ENCODE measurements around the gene EIF5. TPM values are rescaled to one million over a fixed set of nuclear protein-coding genes. Genes with fewer than 3 reads are reported as not detected.

EIF5 gene
- total and polyA plus RNA-seq, 5 donors: 77.4 to 275 (median 247) TPM

DNA sequence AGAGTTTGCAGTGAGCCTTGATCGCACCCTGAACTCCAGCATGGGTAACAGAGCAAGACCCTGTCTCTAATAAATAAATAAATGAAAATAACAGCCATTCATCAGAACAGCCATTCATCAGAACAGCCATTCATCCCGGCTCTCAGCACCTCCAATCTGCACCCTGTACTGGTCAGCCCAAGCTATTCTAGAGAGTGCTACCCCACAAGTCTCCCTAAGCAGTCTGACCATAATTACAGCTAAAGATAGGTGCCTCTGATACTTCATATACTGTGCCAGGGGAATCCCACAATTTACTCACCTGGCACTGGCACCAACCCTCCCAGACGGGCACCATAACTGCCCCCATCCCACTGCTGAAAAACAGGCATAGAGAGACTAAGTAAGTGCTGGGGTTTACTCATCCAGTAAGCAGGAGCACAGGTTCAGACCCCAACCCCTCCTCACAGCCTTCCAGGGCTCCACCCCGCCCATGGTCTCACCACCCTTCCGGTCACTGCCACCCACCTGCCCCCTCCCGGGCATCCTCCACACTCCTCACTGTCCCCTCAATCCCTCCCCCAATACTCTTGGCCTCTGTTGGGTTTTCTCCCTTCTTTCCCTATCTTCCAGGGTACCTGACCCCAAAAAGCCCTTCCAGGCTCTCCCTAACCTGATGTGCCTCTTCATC is 15.2 kb upstream of the EIF5 start:
- no peak overlapping the region for H3K4me3 ChIP-seq (ENCODE audit: low read length)
- ATAC-seq: no peak
- H3K4me1 ChIP-seq (ENCODE audit: control insufficient read depth, insufficient read depth, low read length): no peaks in the 10 kb centered on the region
- no peak overlapping the region for H3K27ac ChIP-seq (ENCODE audit: low read length)
- intact Hi-C loops (cut with DNase I): no loop called here
- H3K9me3 ChIP-seq (ENCODE audit: control insufficient read depth, low read length): no peaks in the 10 kb centered on the region
- H3K27me3 ChIP-seq (ENCODE audit: control insufficient read depth, insufficient read depth): no peaks in the 10 kb centered on the region
- 80% methylated on average over 6 of the region's 6 CpGs for WGBS
- no peak for DNase-seq

DNA sequence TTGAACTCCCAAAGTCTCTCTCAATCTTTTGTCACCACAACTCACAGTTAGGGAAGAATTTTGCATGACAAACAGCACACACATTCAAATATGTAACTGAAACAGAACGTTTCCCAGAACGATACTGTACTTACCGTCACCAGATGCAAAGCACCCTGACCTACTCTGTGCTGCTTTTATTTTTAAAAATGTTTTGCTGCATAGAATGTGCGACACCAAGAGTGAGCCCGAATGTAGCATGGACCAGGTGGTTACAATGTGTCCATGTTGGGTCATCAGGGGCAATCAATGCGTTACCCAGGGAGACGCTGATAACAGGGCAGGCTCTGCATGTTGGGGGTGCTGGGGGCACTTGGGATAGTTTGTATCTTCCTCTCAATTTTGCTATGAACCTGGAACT is 14.6 kb upstream of the EIF5 start:
- DNase-seq (no peak), ATAC-seq (no peak)

DNA sequence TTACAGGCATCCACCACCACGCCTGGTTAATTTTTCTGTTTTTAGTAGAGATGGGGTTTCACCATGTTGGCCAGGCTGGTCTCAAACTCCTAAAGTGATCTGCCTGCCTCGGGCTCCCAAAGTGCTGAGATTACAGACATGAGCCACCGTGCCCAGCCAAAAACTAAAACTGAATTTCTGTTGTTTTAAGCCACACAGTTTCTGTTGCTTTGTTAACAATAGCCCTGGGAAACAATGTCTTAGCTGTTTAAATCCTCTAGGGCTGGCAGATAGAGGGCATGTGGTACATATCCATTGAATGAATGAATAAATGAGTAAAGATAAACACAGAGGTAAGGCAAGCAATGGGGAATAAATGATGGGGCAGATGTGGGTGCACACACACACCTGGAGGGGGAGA is 8.0 kb upstream of the EIF5 start:
- Histone ChIP-seq H3K9me3 (ENCODE audit: control insufficient read depth, low read length) (no peaks in the 10 kb centered on the region), H3K4me3 (ENCODE audit: low read length) (no peak overlapping the region), H3K27ac (ENCODE audit: low read length) (no peak overlapping the region), H3K27me3 (ENCODE audit: control insufficient read depth, insufficient read depth) (no peaks in the 10 kb centered on the region), H3K4me1 (ENCODE audit: control insufficient read depth, insufficient read depth, low read length) (no peaks in the 10 kb centered on the region)
- no peak for ATAC-seq
- 80% methylated on average over 3 of the region's 3 CpGs for WGBS
- intact Hi-C loops (cut with DNase I): no loop called here
- no peak for DNase-seq

More for the DNA sequence above, 14.6 kb upstream of the EIF5 start:
- WGBS: 87% methylated on average over 7 of the region's 7 CpGs
- Histone ChIP-seq H3K4me1 (ENCODE audit: control insufficient read depth, insufficient read depth, low read length) (no peaks in the 10 kb centered on the region), H3K9me3 (ENCODE audit: control insufficient read depth, low read length) (no peaks in the 10 kb centered on the region), H3K27me3 (ENCODE audit: control insufficient read depth, insufficient read depth) (no peaks in the 10 kb centered on the region), H3K4me3 (ENCODE audit: low read length) (no peak overlapping the region), H3K27ac (ENCODE audit: low read length) (no peak overlapping the region)
- intact Hi-C loops (cut with DNase I): no loop called here

DNA sequence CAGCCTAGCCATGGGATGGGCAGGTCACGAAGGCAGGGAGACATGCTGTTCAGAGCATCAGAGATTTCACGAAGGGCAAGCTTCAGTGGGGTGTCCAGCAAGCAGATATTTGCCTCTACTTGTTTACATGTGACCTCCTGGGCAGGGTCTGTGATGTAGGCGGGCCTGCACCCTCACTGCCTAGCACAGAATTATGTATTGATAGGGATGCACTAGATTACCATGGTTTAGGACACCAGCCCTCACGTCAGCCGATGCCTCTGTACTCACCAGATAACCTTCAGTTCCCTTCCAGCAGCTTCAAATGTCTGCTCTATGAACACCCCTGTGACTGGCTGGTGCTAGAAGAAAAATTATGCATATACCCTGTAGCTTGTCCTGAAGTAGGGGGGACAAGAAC is 5.1 kb upstream of the EIF5 start:
- intact Hi-C loops (cut with DNase I): no loop called here
- Histone ChIP-seq H3K9me3 (ENCODE audit: control insufficient read depth, low read length) (no peaks in the 10 kb centered on the region), H3K27me3 (ENCODE audit: control insufficient read depth, insufficient read depth) (no peaks in the 10 kb centered on the region), H3K4me3 (ENCODE audit: low read length) (no peak overlapping the region), H3K27ac (ENCODE audit: low read length) (no peak overlapping the region), H3K4me1 (ENCODE audit: control insufficient read depth, insufficient read depth, low read length) (no peaks in the 10 kb centered on the region)
- no peak for DNase-seq
- ATAC-seq: no peak
- WGBS: 82% methylated on average over 5 of the region's 5 CpGs

DNA sequence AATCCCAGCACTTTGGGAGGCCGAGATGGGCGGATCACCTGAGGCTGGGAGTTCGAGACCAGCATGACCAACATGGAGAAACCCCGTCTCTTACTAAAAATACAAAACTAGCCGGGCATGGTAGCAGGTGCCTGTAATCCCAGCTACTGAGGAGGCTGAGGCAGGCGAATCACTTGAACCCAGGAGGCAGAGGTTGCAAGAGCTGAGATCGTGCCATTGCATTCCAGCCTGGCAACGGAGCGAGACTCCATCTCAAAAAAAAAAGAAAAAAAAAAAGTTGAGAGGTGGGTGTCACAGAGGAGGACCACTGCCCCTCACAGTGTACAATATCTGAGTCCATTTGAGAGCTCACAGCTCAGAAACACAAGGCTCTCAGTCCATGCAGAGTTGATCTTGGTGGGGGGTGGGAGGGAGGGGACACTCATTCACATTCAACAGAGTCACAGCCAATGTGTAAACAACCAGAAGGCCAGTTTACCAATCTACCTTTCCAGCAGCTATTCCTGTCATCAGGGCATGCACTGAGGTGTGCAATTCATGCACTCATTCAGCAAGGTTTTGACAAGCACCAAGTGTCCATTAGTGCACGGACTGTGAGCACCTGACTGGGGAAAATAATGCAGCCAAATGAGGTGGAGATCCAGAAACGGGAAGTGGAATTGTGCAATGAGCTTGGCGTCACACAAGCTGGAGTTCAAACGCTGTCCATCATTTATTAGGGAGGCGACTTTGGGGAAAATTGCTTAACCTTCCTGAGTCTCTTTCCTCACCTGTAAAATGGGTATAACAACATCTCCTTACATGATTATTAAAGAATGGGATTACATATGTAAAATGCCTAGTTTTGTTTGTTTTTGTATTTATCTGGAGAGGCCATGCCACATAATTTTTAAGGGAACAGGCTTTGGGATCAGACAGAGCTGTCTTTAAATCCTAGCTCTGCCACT is 4.4 kb upstream of the EIF5 start:
- intact Hi-C loops (cut with DNase I): no loop called here
- ATAC-seq (no peak), DNase-seq (no peak)
- Histone ChIP-seq H3K4me3 (ENCODE audit: low read length) (no peak overlapping the region), H3K4me1 (ENCODE audit: control insufficient read depth, insufficient read depth, low read length) (no peaks in the 10 kb centered on the region), H3K9me3 (ENCODE audit: control insufficient read depth, low read length) (no peaks in the 10 kb centered on the region), H3K27me3 (ENCODE audit: control insufficient read depth, insufficient read depth) (no peaks in the 10 kb centered on the region), H3K27ac (ENCODE audit: low read length) (no peak overlapping the region)
- 74% methylated on average over 14 of the region's 14 CpGs for WGBS

DNA sequence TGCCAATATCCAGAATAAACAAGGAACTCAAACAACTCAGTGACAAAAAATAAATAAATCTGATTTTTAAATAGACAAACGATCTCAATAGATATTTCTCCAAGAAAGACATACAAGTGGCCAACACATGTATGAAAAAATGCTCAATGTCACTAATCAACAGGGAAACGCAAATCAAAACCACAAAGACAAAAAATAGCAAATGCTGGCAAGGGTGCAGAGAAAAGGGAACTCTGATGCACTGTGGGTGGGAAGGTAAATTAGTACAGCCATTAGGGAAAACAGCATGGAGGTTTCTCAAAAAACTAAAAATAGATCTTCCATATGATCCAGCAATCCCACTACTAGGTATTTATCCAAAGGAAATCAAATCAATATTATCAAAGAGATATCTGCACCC is 3.5 kb upstream of the EIF5 start:
- 44% methylated on average over 2 of the region's 2 CpGs for WGBS
- H3K27me3 ChIP-seq (ENCODE audit: control insufficient read depth, insufficient read depth): no peaks in the 10 kb centered on the region
- no peak for ATAC-seq

DNA sequence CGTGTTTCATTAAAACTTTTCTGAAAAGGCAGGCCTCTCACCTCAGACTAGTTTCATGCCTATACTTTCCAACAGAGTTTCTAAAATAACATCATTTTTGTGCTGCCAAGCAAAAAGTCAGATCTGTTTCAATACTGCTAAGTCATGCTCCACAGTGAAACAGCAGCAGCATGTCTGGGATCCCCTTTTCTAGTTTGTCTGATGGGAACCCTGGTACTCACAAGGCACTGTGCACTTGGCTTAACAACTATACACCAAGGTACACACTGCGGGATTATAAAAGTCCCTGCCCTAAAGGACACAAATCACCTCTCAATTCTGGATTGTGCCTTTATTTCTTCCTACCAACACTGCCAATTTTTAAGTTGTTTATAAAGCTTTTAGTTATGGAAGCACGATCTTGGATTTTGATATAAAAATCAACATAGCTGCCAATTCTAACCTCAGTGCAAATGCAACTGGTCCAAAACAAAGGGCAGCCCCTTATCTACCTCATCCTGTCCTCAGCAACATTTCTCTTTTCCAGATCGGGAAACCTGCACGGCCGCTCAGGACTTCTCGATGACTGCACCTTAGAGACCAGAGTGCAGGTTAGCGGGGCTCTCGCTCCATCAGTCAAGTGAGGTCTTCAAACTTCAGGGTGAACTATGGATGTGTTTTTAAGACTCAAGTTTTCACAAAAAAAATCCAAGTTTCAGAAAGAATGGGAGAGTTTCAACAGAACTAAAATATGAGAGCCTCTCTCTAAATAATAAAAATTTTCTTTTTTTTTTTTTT is 1.7 kb upstream of the EIF5 start:
- intact Hi-C loops (cut with DNase I): no loop called here
- 87% methylated on average over 9 of the region's 9 CpGs for WGBS
- Histone ChIP-seq H3K4me3 (ENCODE audit: low read length) (no peak overlapping the region), H3K27me3 (ENCODE audit: control insufficient read depth, insufficient read depth) (no peaks in the 10 kb centered on the region), H3K27ac (ENCODE audit: low read length) (peak overlapping the region; percentile 27), H3K4me1 (ENCODE audit: control insufficient read depth, insufficient read depth, low read length) (peaks cover 3% of the 10 kb centered on the region), H3K9me3 (ENCODE audit: control insufficient read depth, low read length) (no peaks in the 10 kb centered on the region)
- ATAC-seq: no peak
- no peak for DNase-seq

More for the DNA sequence above, 3.5 kb upstream of the EIF5 start:
- Histone ChIP-seq H3K9me3 (ENCODE audit: control insufficient read depth, low read length) (no peaks in the 10 kb centered on the region), H3K4me1 (ENCODE audit: control insufficient read depth, insufficient read depth, low read length) (no peaks in the 10 kb centered on the region), H3K27ac (ENCODE audit: low read length) (no peak overlapping the region), H3K4me3 (ENCODE audit: low read length) (no peak overlapping the region)
- no peak for DNase-seq
- intact Hi-C loops (cut with DNase I): no loop called here

DNA sequence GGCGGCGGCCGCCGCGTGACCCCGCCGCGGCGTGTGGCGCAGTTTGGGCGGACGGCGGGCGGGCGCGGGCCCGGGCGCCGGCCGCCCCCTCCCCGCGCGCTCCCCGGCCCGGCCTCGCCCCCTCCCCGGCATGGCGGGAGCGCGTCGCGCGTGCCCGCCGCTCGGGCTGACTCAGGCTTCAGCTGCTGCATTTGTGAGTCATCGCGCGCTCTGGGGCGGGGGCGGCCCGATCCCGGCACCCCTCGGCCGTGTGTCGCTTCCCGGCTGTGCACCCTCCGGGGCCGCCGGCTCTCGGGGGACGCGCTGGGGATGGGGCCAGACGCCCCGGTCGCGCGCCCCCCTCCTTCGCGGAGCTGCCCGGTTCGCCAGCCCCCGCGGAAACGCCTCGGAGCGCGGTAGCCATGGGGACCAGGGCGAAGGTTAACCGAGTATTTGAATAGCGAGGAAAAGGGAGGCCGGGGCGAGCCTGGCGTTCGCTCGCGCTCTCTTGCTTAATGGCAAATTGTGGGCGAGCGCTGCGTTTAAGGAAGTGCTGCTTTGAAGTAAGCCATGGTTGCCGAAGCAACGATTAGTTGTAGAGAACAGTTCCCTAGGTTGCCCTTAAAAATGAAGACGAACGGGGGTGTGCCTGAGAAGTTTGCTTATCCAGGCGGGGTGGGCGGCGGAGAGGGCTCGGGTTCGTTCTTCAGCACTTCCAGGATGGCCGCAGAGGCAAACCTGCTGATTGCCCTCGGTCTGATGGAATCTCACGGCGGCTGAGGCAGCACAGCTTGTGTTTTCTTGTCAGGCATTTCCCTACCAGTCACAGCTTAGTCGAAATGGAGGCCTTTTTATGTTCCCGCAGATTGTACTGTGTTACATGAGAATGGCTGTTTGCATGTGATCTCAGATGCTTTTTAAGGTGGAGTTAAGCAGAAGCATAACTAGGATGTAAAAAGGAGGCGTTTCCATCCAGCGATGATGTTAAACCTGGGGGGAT is 896 bp downstream of the EIF5 start:
- intact Hi-C loops (cut with DNase I): no loop called here
- peak overlapping the region; percentile 72 for H3K4me3 ChIP-seq (ENCODE audit: low read length)
- no peaks in the 10 kb centered on the region for H3K27me3 ChIP-seq (ENCODE audit: control insufficient read depth, insufficient read depth)
- peak overlapping the region; percentile 98 for H3K27ac ChIP-seq (ENCODE audit: low read length)
- under 1% methylated on average over 97 of the region's 97 CpGs for WGBS
- peaks cover 3% of the 10 kb centered on the region for H3K4me1 ChIP-seq (ENCODE audit: control insufficient read depth, insufficient read depth, low read length)
- no peaks in the 10 kb centered on the region for H3K9me3 ChIP-seq (ENCODE audit: control insufficient read depth, low read length)
- peak; percentile 82 to 85 (median 83) for DNase-seq
- ATAC-seq: peak; percentile 13 to 44

DNA sequence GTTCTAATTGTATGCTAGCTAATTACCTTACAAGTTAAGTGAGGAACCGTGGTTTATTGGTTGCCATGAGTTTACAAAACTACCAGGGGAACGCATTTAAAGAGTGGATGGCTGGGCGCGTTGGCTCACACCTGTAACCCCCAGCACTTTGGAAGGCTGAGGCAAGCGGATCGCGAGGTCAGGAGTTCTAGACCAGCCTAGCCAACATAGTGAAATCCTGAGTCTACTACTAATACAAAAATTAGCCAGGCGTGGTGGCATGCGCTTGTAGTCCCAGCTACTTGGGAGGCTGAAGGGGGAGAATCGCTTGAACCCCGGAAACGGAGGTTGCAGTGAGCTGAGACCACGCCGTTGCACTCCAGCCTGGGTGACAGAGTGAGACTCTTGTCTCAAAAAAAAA is 2.2 kb downstream of the EIF5 start:
- H3K4me3 ChIP-seq (ENCODE audit: low read length): no peak overlapping the region
- DNase-seq: no peak
- no peaks in the 10 kb centered on the region for H3K27me3 ChIP-seq (ENCODE audit: control insufficient read depth, insufficient read depth)
- intact Hi-C loops (cut with DNase I): no loop called here
- H3K27ac ChIP-seq (ENCODE audit: low read length): no peak overlapping the region
- 95% methylated on average over 14 of the region's 14 CpGs for WGBS
- H3K4me1 ChIP-seq (ENCODE audit: control insufficient read depth, insufficient read depth, low read length): peaks cover 3% of the 10 kb centered on the region
- no peaks in the 10 kb centered on the region for H3K9me3 ChIP-seq (ENCODE audit: control insufficient read depth, low read length)
- no peak for ATAC-seq

DNA sequence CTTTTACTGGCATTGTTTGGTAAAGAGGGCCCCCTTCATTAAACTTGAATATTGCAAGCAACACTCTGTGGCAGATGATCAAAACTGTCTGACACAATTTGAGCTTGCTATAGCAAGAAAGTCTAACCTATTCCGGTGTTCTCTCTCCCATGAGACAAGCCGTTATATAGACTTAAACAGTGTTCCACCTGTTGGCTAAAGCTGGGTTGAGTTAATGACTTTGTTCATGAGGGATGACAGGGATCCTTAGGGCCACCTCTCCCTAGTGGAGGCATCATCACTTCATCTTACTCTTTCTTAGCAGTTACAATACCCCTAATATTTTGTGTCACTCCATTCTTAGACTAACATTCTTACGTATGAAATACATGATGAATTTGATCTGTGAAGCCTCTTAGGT is 3.8 kb downstream of the EIF5 start:
- H3K27ac ChIP-seq (ENCODE audit: low read length): no peak overlapping the region
- H3K9me3 ChIP-seq (ENCODE audit: control insufficient read depth, low read length): no peaks in the 10 kb centered on the region
- no peak for ATAC-seq
- intact Hi-C loops (cut with DNase I): no loop called here
- peaks cover 3% of the 10 kb centered on the region for H3K4me1 ChIP-seq (ENCODE audit: control insufficient read depth, insufficient read depth, low read length)
- 78% methylated on average over 3 of the region's 3 CpGs for WGBS
- no peaks in the 10 kb centered on the region for H3K27me3 ChIP-seq (ENCODE audit: control insufficient read depth, insufficient read depth)
- H3K4me3 ChIP-seq (ENCODE audit: low read length): no peak overlapping the region
- DNase-seq: no peak

Data from right cardiac atrium (tissue), 5 donors.